ENCODE measurements around the gene CFAP410.

DNA sequence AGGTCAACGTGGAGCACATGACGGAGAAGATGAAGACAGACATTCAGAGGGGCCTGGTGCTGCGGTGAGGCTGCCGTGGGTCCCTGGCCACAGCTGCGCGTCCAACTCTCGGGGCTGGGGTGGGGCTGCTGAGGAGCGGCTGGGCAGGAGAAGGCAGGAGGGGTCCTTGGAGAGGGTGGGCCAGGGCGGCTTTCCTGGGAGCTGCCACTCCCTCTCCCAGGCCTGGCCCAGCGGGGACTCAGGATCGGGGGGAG lies 14.4 kb downstream of the CFAP410 start:
- no peak for TF ChIP-seq SIN3A (conservative IDR thresholded peaks at IDR 0.05 in 1 of 2, IDR thresholded peaks at IDR 0.05 in 1 of 2; ENCODE audit: low read depth in 1 of 2, low read length in 2 of 2)
- TF ChIP-seq, protein P1, sequence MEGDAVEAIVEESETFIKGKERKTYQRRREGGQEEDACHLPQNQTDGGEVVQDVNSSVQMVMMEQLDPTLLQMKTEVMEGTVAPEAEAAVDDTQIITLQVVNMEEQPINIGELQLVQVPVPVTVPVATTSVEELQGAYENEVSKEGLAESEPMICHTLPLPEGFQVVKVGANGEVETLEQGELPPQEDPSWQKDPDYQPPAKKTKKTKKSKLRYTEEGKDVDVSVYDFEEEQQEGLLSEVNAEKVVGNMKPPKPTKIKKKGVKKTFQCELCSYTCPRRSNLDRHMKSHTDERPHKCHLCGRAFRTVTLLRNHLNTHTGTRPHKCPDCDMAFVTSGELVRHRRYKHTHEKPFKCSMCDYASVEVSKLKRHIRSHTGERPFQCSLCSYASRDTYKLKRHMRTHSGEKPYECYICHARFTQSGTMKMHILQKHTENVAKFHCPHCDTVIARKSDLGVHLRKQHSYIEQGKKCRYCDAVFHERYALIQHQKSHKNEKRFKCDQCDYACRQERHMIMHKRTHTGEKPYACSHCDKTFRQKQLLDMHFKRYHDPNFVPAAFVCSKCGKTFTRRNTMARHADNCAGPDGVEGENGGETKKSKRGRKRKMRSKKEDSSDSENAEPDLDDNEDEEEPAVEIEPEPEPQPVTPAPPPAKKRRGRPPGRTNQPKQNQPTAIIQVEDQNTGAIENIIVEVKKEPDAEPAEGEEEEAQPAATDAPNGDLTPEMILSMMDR (IDR thresholded peaks at IDR 0.05; ENCODE audit: control extremely low read depth in 1 of 3, insufficient read depth in 1 of 3, low read depth in 1 of 3, low read length in 3 of 3), result no peak
- no peak for TF ChIP-seq POLR2AphosphoS5 (IDR thresholded peaks at IDR 0.05; ENCODE audit: low read depth, low read length)
- TF ChIP-seq CHD2 (IDR thresholded peaks at IDR 0.05; ENCODE audit: low read length), result no peak
- no peak for TF ChIP-seq CEBPB (IDR thresholded peaks at IDR 0.05; ENCODE audit: low read depth, low read length)
- TF ChIP-seq MAFK (IDR thresholded peaks at IDR 0.05; ENCODE audit: low read depth, low read length), result no peak
- no peak for TF ChIP-seq BACH1 (IDR thresholded peaks at IDR 0.05; ENCODE audit: low read length)
- no peak for TF ChIP-seq POLR2A (IDR thresholded peaks at IDR 0.05; ENCODE audit: control extremely low read depth in 1 of 2, low read depth in 2 of 2, low read length in 2 of 2)
- TF ChIP-seq TBP (IDR thresholded peaks at IDR 0.05; ENCODE audit: low read depth, low read length), result no peak
- TF ChIP-seq YY1 (IDR thresholded peaks at IDR 0.05; ENCODE audit: low read depth, low read length), result no peak
- TF ChIP-seq KDM1A (IDR thresholded peaks at IDR 0.05; ENCODE audit: borderline replicate concordance, low read length), result no peak
- no peak for TF ChIP-seq SP1 (IDR thresholded peaks at IDR 0.05; ENCODE audit: low read depth, low read length)
- no peak for TF ChIP-seq KDM5A (IDR thresholded peaks at IDR 0.05; ENCODE audit: low read length)

All from H1 (cell line).